ENCODE results near the gene AMOTL1. TPM values are rescaled to one million over a fixed set of nuclear protein-coding genes. Genes with fewer than 3 reads are reported as not detected.

The AMOTL1 gene
- total and polyA plus RNA-seq, 12 donors, result 3.0 to 26.7 (median 19.5) TPM

GRCh38 chr11:94826415-94826814, 58.3 kb downstream of the AMOTL1 start:
- Histone ChIP-seq H3K4me3 (no peak overlapping the region), H3K9me3 (replicated peaks in 1 of 3) (no peaks in the 10 kb centered on the region), H3K27me3 (no peaks in the 10 kb centered on the region), H3K4me1 (replicated peaks in 1 of 2) (no peaks in the 10 kb centered on the region), H3K27ac (no peak overlapping the region), H3K36me3 (replicated peaks in 1 of 2) (peaks cover 0 to 19% of the 10 kb centered on the region in 2 donors)
- intact Hi-C loops (cut with DNase I), result no loop called here
- DNase-seq, result no peak
- TF ChIP-seq POLR2A (IDR thresholded peaks at IDR 0.05) (no peak), CTCF (IDR thresholded peaks at IDR 0.05) (no peak)
- WGBS, 4 donors, result 78 to 89% (median 85%) methylated on average over 7 of the region's 7 CpGs

GRCh38 chr11:94828088-94828487, 59.9 kb downstream of the AMOTL1 start:
- no peaks in the 10 kb centered on the region for H3K9me3 ChIP-seq (replicated peaks in 1 of 3)
- no peak for DNase-seq
- H3K27me3 ChIP-seq, result no peaks in the 10 kb centered on the region
- peaks cover 0 to 19% of the 10 kb centered on the region in 2 donors for H3K36me3 ChIP-seq (replicated peaks in 1 of 2)
- no peak for TF ChIP-seq CTCF (IDR thresholded peaks at IDR 0.05)
- TF ChIP-seq POLR2A (IDR thresholded peaks at IDR 0.05), result no peak
- no peak overlapping the region for H3K27ac ChIP-seq
- intact Hi-C loops (cut with DNase I), result no loop called here
- no peak overlapping the region for H3K4me3 ChIP-seq
- H3K4me1 ChIP-seq (replicated peaks in 1 of 2), result no peaks in the 10 kb centered on the region

GRCh38 chr11:94830722-94831510, 62.8 kb downstream of the AMOTL1 start:
- Histone ChIP-seq H3K27me3 (no peaks in the 10 kb centered on the region), H3K36me3 (replicated peaks in 1 of 2) (peaks cover 0 to 20% of the 10 kb centered on the region in 2 donors), H3K4me1 (replicated peaks in 1 of 2) (no peaks in the 10 kb centered on the region), H3K27ac (no peak overlapping the region), H3K9me3 (replicated peaks in 1 of 3) (no peaks in the 10 kb centered on the region), H3K4me3 (no peak overlapping the region)
- no peak for DNase-seq
- WGBS, 4 donors, result 48 to 63% (median 58%) methylated on average over 5 of the region's 5 CpGs
- intact Hi-C loops (cut with DNase I), result no loop called here
- TF ChIP-seq POLR2A (IDR thresholded peaks at IDR 0.05), result no peak
- TF ChIP-seq CTCF (IDR thresholded peaks at IDR 0.05), result no peak

- Histone ChIP-seq H3K27me3 (no peaks in the 10 kb centered on the region), H3K9me3 (replicated peaks in 1 of 3) (no peaks in the 10 kb centered on the region), H3K4me3 (no peak overlapping the region), H3K36me3 (replicated peaks in 1 of 2) (peaks cover 0 to 20% of the 10 kb centered on the region in 2 donors), H3K27ac (no peak overlapping the region), H3K4me1 (replicated peaks in 1 of 2) (no peaks in the 10 kb centered on the region)
- WGBS, 4 donors, result 59 to 69% (median 66%) methylated on average over 3 of the region's 3 CpGs
- TF ChIP-seq CTCF (IDR thresholded peaks at IDR 0.05) (no peak), POLR2A (IDR thresholded peaks at IDR 0.05) (no peak)
- intact Hi-C loops (cut with DNase I), result no loop called here
- DNase-seq, result no peak
These were observed 63.4 kb downstream of the AMOTL1 start for GRCh38 chr11:94831529-94831928.

Measured in adrenal gland (tissue), 12 donors.